Thoracic aorta (tissue), 2 donors: ENCODE results near the gene OXA1L. TPM values are rescaled to one million over a fixed set of nuclear protein-coding genes. Genes with fewer than 3 reads are reported as not detected.

Experiments
- ATAC-seq: fragments of 150-250 bp; one replicate; pipeline ENCODE4 v1.8.0; 2017; ENCODE audit warnings: low read depth; ENCODE audit not compliant: insufficient number of reproducible peaks, low FRiP score
- DNase-seq: peaks from one replicate; pipeline ENCODE4 v3.0.0-alpha.2; 2020; ENCODE audit warnings: low spot score
- H3K27ac ChIP-seq, 2 donors: fragments of 200-600 bp; sonication (generic); 1 replicate in 1 of 2; 2 replicates in 1 of 2; pipeline ENCODE4 v1.5.1; 2016; ENCODE audit warnings: mild to moderate bottlenecking in 2 of 2, moderate library complexity in 2 of 2
- H3K27me3 ChIP-seq: fragments of 200-600 bp; sonication (generic); replicated peaks from 2 replicates; pipeline ENCODE4 v1.6.0; 2016; ENCODE audit warnings: mild to moderate bottlenecking; ENCODE audit not compliant: insufficient read depth
- H3K36me3 ChIP-seq: fragments of 200-600 bp; sonication (generic); one replicate; pipeline ENCODE4 v1.5.1; 2016
- H3K4me1 ChIP-seq, 2 donors: fragments of 200-600 bp; sonication (generic); 1 replicate in 1 of 2; 2 replicates in 1 of 2; pipeline versions ENCODE4 v1.5.1 to v1.6.0; 2016; ENCODE audit warnings: low read depth in 2 of 2, mild to moderate bottlenecking in 1 of 2; ENCODE audit not compliant: control insufficient read depth in 1 of 2
- H3K4me3 ChIP-seq: fragments of 200-600 bp; sonication (generic); 2 replicates; pipeline ENCODE4 v1.5.1; 2016; ENCODE audit warnings: mild to moderate bottlenecking
- H3K9me3 ChIP-seq: fragments of 200-600 bp; sonication (generic); 2 replicates; pipeline ENCODE4 v1.5.1; 2016
- total RNA-seq, 2 donors: library from RNA; depleted of rRNA; stranded (reverse); fragments of >200 nt; gene quantifications; one replicate each; pipeline versions ENCODE4 v1.1.0 to v1.2.3, GENCODE V29; 2016
- TF ChIP-seq, protein P1 (sequence below): fragments of 200-600 bp; sonication (generic); IDR thresholded peaks from one replicate; pipeline ENCODE4 v1.5.1; 2019; ENCODE audit warnings: antibody characterized with exemption

The OXA1L gene
- total RNA-seq, 2 donors from 2014 or later, result 72.2 to 72.6 TPM

DNA sequence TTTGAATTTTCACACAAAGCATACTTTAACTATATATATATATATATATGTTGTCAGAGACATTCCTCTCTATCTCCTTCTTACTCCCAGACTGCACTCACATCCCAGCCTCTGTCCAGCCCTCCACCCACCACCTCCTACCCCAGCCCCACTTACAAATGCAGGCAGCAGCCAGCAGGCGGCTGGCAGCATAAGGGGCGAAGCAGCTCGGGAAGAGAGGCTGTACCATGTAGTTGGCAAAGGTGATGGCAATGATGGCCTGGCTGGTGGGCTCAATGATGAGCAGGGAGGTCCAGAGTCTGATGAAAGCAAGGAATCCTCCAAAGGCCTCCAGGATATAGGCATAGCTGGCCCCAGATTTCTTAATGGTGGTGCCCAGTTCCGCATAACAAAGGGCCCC lies 46.3 kb downstream of the OXA1L start:
- Histone ChIP-seq H3K9me3 (no peaks in the 10 kb centered on the region), H3K27me3 (no peaks in the 10 kb centered on the region), H3K4me3 (no peak overlapping the region), H3K27ac (no peak overlapping the region), H3K36me3 (no peaks in the 10 kb centered on the region), H3K4me1 (peaks cover 0 to 4% of the 10 kb centered on the region in 2 donors)
- DNase-seq, result no peak
- TF ChIP-seq, protein P1, sequence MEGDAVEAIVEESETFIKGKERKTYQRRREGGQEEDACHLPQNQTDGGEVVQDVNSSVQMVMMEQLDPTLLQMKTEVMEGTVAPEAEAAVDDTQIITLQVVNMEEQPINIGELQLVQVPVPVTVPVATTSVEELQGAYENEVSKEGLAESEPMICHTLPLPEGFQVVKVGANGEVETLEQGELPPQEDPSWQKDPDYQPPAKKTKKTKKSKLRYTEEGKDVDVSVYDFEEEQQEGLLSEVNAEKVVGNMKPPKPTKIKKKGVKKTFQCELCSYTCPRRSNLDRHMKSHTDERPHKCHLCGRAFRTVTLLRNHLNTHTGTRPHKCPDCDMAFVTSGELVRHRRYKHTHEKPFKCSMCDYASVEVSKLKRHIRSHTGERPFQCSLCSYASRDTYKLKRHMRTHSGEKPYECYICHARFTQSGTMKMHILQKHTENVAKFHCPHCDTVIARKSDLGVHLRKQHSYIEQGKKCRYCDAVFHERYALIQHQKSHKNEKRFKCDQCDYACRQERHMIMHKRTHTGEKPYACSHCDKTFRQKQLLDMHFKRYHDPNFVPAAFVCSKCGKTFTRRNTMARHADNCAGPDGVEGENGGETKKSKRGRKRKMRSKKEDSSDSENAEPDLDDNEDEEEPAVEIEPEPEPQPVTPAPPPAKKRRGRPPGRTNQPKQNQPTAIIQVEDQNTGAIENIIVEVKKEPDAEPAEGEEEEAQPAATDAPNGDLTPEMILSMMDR, result no peak
- no peak for ATAC-seq

DNA sequence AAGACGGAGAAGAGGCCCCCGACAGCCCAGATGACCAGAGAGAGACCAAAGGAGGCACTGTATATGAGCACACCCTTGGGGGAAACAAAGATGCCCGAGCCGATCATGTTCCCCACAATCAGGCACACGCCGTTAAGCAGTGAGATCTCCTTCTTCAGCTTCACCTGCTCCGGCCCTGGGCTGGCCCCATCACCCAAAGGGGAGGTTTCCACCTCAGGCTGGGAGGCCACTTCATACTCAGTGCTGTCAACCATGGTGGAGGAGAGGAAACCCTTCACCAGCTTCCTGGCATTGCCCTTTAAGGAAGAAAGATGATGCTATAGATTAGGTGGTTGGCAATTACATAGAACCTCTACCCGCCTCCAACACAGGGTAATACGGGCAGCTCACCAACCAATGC lies 46.7 kb downstream of the OXA1L start:
- H3K4me1 ChIP-seq, result peaks cover under 1 to 8% of the 10 kb centered on the region in 2 donors
- no peaks in the 10 kb centered on the region for H3K9me3 ChIP-seq
- no peak for DNase-seq
- no peaks in the 10 kb centered on the region for H3K27me3 ChIP-seq
- H3K36me3 ChIP-seq, result no peaks in the 10 kb centered on the region
- no peak for ATAC-seq
- no peak overlapping the region for H3K4me3 ChIP-seq
- TF ChIP-seq, protein P1, result no peak
- no peak overlapping the region for H3K27ac ChIP-seq

DNA sequence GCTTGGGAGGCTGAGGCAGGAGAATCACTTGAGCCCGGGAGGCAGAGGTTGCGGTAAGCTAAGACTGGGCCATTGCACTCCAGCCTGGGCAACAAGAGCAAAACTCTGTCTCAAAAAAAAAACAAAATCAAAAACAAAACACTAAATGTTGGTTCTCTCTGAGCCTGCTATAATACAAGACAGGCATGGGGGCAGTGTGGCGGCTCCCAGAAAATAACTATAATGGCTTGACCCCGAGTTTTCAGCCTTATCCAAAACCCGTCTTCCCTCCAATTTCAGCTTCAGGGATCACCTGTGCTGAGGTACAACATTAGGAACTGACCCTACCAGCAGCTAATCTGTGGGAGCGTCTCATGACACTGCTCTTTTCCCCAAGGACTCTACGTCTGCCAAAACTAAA lies 47.9 kb downstream of the OXA1L start:
- Histone ChIP-seq H3K27ac (no peak overlapping the region), H3K9me3 (no peaks in the 10 kb centered on the region), H3K4me3 (peak overlapping the region; percentile 48), H3K36me3 (no peaks in the 10 kb centered on the region), H3K4me1 (peaks cover 7 to 20% of the 10 kb centered on the region in 2 donors), H3K27me3 (no peaks in the 10 kb centered on the region)
- TF ChIP-seq, protein P1, result no peak
- ATAC-seq (no peak), DNase-seq (no peak)

DNA sequence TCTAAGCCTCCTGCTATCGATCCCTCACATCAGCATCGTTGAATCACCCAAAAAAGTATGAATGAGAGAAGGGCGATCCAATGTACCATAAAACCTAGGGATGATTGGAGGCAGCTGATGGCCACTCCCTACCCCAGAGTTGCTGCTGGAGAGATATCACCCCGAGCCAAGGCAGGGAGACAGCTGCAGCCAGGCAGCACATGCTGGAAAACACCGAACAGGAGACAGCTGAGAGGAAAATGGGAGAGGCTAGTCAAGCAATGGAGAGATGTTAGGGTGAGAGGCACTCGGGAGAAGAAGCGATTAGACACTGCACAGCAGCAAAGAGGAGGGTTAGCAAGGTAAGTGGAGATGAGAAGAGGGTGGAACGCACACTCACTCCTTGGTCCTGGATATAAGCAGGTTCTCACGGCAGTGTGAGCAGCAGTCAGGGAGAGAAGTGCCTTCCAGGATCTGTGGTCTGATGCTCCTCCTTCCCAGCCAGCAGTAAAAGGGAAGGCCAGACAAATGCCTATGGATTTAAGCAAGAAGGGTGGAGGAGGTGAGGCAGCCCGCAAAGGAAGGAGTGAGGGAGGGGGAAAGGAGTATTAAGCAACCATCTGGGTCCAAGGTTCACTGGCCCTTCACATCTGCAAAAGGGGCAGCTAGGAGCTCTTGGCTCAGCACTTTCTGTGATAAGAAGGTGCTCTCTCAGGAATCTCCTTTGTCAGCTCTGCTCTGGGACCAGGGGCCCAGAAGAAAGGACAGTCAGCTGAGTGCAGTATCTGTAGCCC lies 48.6 kb downstream of the OXA1L start, which contains the start of gene SLC7A7:
SLC7A7 (minus strand) TSS at position 495 of the 773 bp plus-strand sequence. CDS start 2,037 bp downstream, outside the sequence.
- TF ChIP-seq, protein P1, result no peak
- DNase-seq (no peak), ATAC-seq (no peak)
- H3K4me3 ChIP-seq, result peak within 1 kb of the TSS; percentile 48
- no peaks in the 10 kb centered on the region for H3K36me3 ChIP-seq
- peaks cover 9 to 27% of the 10 kb centered on the region in 2 donors for H3K4me1 ChIP-seq
- H3K9me3 ChIP-seq, result no peaks in the 10 kb centered on the region
- H3K27ac ChIP-seq, result peak within 1 kb of the TSS; percentile 2 to 61
- no peaks in the 10 kb centered on the region for H3K27me3 ChIP-seq

DNA sequence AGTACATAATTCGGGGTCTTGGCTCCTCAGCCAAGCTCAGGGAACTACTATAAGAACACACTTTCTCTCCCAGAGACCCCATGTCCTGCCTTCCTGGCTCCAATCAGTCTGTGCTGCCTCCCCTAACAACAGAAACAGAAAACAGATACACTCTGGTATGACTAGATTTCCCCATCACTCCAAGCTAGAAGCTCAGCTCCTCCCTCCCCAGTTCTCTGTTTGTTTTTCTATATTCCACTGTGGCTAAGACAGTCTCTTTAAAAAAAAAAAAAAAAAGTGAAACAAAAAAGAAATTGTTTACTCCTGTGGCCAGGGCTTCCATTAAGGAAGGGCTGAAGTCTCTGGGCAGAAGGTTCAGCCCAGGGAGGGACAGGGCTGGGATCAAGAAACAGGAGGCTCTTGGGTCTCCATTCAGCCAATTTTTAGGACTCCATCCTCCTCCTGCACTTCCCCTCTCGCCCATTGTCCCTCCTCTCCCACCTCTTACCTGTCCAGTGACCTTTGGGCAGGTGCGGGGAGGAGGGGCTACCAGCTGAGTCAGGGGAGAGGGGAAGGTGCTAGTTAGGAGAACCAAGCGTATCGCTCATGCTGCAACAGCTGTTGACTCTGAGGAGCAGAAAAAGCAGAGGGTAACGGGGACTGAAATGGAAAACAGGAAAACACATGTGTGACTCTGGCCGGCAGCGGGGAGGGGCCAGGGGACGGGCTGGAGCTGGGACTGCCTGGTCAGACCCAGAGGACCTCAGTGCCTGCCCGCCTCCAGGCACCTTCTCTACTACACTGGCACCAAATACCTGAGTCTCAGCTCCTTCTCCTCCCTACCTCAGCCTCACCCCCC lies 52.9 kb downstream of the OXA1L start:
- TF ChIP-seq, protein P1, result no peak
- Histone ChIP-seq H3K4me1 (peaks cover 9 to 41% of the 10 kb centered on the region in 2 donors), H3K36me3 (no peaks in the 10 kb centered on the region), H3K4me3 (peak overlapping the region; percentile 66), H3K9me3 (no peaks in the 10 kb centered on the region), H3K27me3 (no peaks in the 10 kb centered on the region), H3K27ac (peak overlapping the region; percentile 90 to 91)
- ATAC-seq (peak; percentile 22), DNase-seq (no peak)
